Common myeloid progenitor, CD34-positive (primary cell): ENCODE measurements around the gene TRIOBP.
"Not testable (repeated sequence)": the region's sequence is repeated elsewhere in the genome, so short reads cannot be mapped to it uniquely, and the experiment has no call there.

Experiments
- CTCF ChIA-PET: fragments of 350-600 bp; sonication (Branson Sonifier 250); formaldehyde crosslinking; loops from one replicate; lab custom pipeline; 2021; ENCODE audit warnings: antibody characterized with exemption; lab: Charles Lee
- POLR2A ChIA-PET: fragments of 350-600 bp; sonication (Branson Sonifier 250); formaldehyde crosslinking; loops from one replicate; lab custom pipeline; 2021; ENCODE audit warnings: antibody characterized with exemption; lab: Charles Lee
- DNase-seq, 3 donors: peaks; one replicate each; pipeline versions ENCODE4 v3.0.0 to v3.0.0-alpha.2; 2013
- H3K27ac ChIP-seq, 2 experiments: 1 replicate in 1 of 2; 2 replicates in 1 of 2; pipeline ENCODE4 v1.7.0; 2013; ENCODE audit warnings: inconsistent platforms in 2 of 2, low read length in 2 of 2, mild to moderate bottlenecking in 2 of 2, low read depth in 1 of 2, moderate library complexity in 1 of 2; ENCODE audit not compliant: severe bottlenecking in 2 of 2, insufficient read depth in 1 of 2, poor library complexity in 1 of 2
- H3K27me3 ChIP-seq, 5 experiments: replicated peaks in 2 of 5; 1 replicate in 3 of 5; 2 replicates in 2 of 5; pipeline versions ENCODE4 v1.6.1 to v1.7.0; 2013; ENCODE audit warnings: low read length in 4 of 5, mild to moderate bottlenecking in 2 of 5, moderate library complexity in 2 of 5, inconsistent platforms in 1 of 5; ENCODE audit not compliant: insufficient read depth in 5 of 5, control insufficient read depth in 4 of 5
- H3K36me3 ChIP-seq, 4 experiments: 1 replicate in 2 of 4; 2 replicates in 2 of 4; pipeline versions ENCODE4 v1.6.1 to v1.7.0; 2013; ENCODE audit warnings: low read length in 3 of 4, control low read depth in 1 of 4, mild to moderate bottlenecking in 1 of 4; ENCODE audit not compliant: control insufficient read depth in 4 of 4, insufficient read depth in 4 of 4
- H3K4me1 ChIP-seq, 4 experiments: 1 replicate in 3 of 4; 2 replicates in 1 of 4; pipeline versions ENCODE4 v1.6.1 to v1.7.1; 2013; ENCODE audit warnings: low read length in 3 of 4, mild to moderate bottlenecking in 3 of 4, control low read depth in 1 of 4, inconsistent platforms in 1 of 4, moderate library complexity in 1 of 4; ENCODE audit not compliant: control insufficient read depth in 4 of 4, insufficient read depth in 4 of 4; ENCODE audit errors: control extremely low read depth in 1 of 4
- H3K4me3 ChIP-seq, 7 experiments: 1 replicate in 4 of 7; 2 replicates in 3 of 7; pipeline versions ENCODE4 v1.5.1 to v1.7.0; 2013; ENCODE audit warnings: mild to moderate bottlenecking in 7 of 7, low read length in 6 of 7, moderate library complexity in 6 of 7, inconsistent platforms in 2 of 7, low read depth in 2 of 7, control low read depth in 1 of 7; ENCODE audit not compliant: insufficient read depth in 4 of 7, control insufficient read depth in 1 of 7; ENCODE audit errors: extremely low read depth in 1 of 7
- H3K9me3 ChIP-seq, 5 experiments: 1 replicate in 4 of 5; 2 replicates in 1 of 5; pipeline versions ENCODE4 v1.6.1 to v1.7.1; 2013; ENCODE audit warnings: low read length in 4 of 5, mild to moderate bottlenecking in 2 of 5, inconsistent platforms in 1 of 5, low read depth in 1 of 5, moderate library complexity in 1 of 5; ENCODE audit not compliant: control insufficient read depth in 4 of 5, insufficient read depth in 2 of 5; ENCODE audit errors: control extremely low read depth in 1 of 5
- WGBS: methylation state at CpG from one replicate; pipeline ENCODE4 v1.1.5; 2013; ENCODE audit not compliant: insufficient coverage; 5-methylcytosine and 5-hydroxymethylcytosine counted together

TRIOBP gene

DNA sequence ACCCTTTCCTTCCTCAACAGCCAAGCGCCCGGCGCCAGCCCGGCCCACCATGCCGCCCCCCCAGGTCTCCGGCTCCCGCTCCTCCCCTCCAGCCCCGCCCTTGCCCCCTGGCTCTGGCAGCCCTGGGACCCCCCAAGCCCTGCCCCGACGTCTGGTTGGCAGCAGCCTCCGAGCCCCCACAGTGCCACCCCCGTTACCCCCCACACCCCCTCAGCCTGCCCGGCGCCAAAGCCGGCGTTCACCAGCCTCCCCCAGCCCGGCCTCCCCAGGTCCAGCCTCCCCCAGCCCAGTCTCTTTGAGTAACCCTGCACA lies 41.6 kb upstream of the TRIOBP start:
- Histone ChIP-seq H3K4me3 (no peak overlapping the region), H3K4me1 (peaks cover 10 to 23% (median 22%) of the 10 kb centered on the region in 4 experiments), H3K9me3 (no peaks in the 10 kb centered on the region), H3K27me3 (no peaks in the 10 kb centered on the region), H3K27ac (no peak overlapping the region), H3K36me3 (peaks cover 4 to 32% (median 19%) of the 10 kb centered on the region in 4 experiments)
- ChIA-PET CTCF (interaction anchor here (1.0 to 39.6 kb wide), 3 partner anchors 18 to 50 kb away, joined by 3 to 672 read pairs (median 494); partner anchors contain the start of genes LGALS1, NOL12 and SH3BP1), POLR2A (no interaction called here)
- 89% methylated on average over 4 of the region's 17 CpGs for WGBS
- DNase-seq: no peak

- H3K4me3 ChIP-seq: not testable (repeated sequence)
Observed at GRCh38 chr22:37656583-37656982, 40.3 kb upstream of the TRIOBP start.

DNA sequence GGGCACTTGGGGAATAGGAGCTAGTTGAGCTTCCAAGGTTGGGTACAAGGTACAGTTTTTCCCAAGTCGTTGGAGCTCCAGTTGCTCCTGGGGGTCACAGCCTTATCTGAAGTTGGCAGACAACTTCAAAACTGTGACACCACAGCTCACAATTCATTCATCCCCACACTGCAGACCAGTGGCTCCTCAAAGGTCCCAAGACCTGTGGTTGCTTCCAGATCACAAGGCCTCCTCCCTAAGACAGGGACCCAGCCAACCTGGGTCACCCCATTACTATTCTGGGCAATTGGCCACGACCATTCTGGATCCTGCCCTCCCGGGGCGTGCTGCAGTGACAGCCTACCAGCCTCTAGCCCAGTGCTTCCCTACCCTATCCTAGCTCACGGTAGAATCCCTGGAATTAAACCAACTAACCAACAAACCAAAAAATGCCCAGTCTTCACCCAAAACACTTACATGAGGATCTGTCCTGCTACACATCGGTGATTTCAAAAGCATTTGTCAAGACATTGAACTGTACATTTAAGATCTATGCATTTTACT lies 39.2 kb upstream of the TRIOBP start:
- no peaks in the 10 kb centered on the region for H3K9me3 ChIP-seq
- POLR2A ChIA-PET: interaction anchor here (0.8 to 1.5 kb wide), 6 partner anchors 14 to 148 kb away, joined by 3 to 4 read pairs (median 4); partner anchors contain the start of gene GGA1
- peaks cover 13 to 38% (median 37%) of the 10 kb centered on the region in 4 experiments for H3K4me1 ChIP-seq
- CTCF ChIA-PET: interaction anchor here (0.9 to 39.6 kb wide), 5 partner anchors 20 to 50 kb away, joined by 3 to 672 read pairs (median 5); partner anchors contain the start of genes LGALS1, NOL12 and SH3BP1
- H3K27ac ChIP-seq: peak overlapping the region; percentile 13 to 79
- 17% methylated on average over 4 of the region's 6 CpGs for WGBS
- H3K27me3 ChIP-seq: no peaks in the 10 kb centered on the region
- peaks cover 2 to 36% (median 11%) of the 10 kb centered on the region in 4 experiments for H3K36me3 ChIP-seq
- DNase-seq: peak in 1 of 3 donors; percentile 28
- peak overlapping the region in 6 of 7 experiments; percentile 36 to 85 (median 72) for H3K4me3 ChIP-seq

More at GRCh38 chr22:37656583-37656982, 40.3 kb upstream of the TRIOBP start:
- H3K27me3 ChIP-seq, POLR2A ChIA-PET, H3K9me3 ChIP-seq, H3K27ac ChIP-seq, DNase-seq: not testable (repeated sequence)
- WGBS: 100% methylated on average over 4 of the region's 4 CpGs
- Histone ChIP-seq H3K36me3 (peaks cover 2 to 30% (median 11%) of the 10 kb centered on the region in 4 experiments), H3K4me1 (peaks cover 13 to 37% (median 35%) of the 10 kb centered on the region in 4 experiments)
- CTCF ChIA-PET: interaction anchor here (25.2 to 39.6 kb wide), 2 partner anchors 19 to 21 kb away, joined by 494 to 672 read pairs; partner anchors contain the start of genes LGALS1, NOL12 and SH3BP1

- H3K4me1 ChIP-seq: peaks cover 13 to 38% (median 37%) of the 10 kb centered on the region in 4 experiments
- H3K27me3 ChIP-seq: no peaks in the 10 kb centered on the region
- H3K36me3 ChIP-seq: peaks cover 2 to 33% (median 7%) of the 10 kb centered on the region in 4 experiments
- WGBS: 0% methylated on average over 80 of the region's 101 CpGs
- H3K4me3 ChIP-seq: peak within 1 kb of the TSS; percentile 37 to 85 (median 70)
- H3K9me3 ChIP-seq: no peaks in the 10 kb centered on the region
- H3K27ac ChIP-seq: peak within 1 kb of the TSS; percentile 13 to 79
- POLR2A ChIA-PET: interaction anchor here (0.8 to 1.5 kb wide), 8 partner anchors 13 to 147 kb away, joined by 3 to 5 read pairs (median 4); partner anchors contain the start of gene GGA1
- peak; percentile 100 for DNase-seq
- CTCF ChIA-PET: interaction anchor here (0.9 to 39.6 kb wide), 8 partner anchors 19 to 77 kb away, joined by 3 to 672 read pairs (median 4); partner anchors contain the start of genes LGALS1, NOL12 and SH3BP1
Observed at GRCh38 chr22:37658133-37659065, 38.4 kb upstream of the TRIOBP start, which contains the start of gene PDXP. Gene PDXP, plus strand, starts transcription at chr22:37658723. Its CDS starts 60 bp downstream, at chr22:37658783.

- Histone ChIP-seq H3K4me3 (peak overlapping the region; percentile 37 to 85 (median 69)), H3K4me1 (peaks cover 13 to 38% (median 37%) of the 10 kb centered on the region in 4 experiments)
- POLR2A ChIA-PET: interaction anchor here (1.0 to 1.5 kb wide), 5 partner anchors 14 to 51 kb away, joined by 3 to 5 read pairs (median 4); partner anchors contain the start of gene GGA1
Observed at GRCh38 chr22:37659066-37659896, 37.6 kb upstream of the TRIOBP start.

More at GRCh38 chr22:37659066-37659896, 37.6 kb upstream of the TRIOBP start:
- Histone ChIP-seq H3K27me3 (no peaks in the 10 kb centered on the region), H3K36me3 (peaks cover 0 to 26% (median 3%) of the 10 kb centered on the region in 4 experiments), H3K9me3 (no peaks in the 10 kb centered on the region), H3K27ac (peak overlapping the region in 1 of 2 experiments; percentile 60)
- DNase-seq: peak in 2 of 3 donors; percentile 61 to 65
- CTCF ChIA-PET: interaction anchor here (0.8 to 39.6 kb wide), 7 partner anchors 18 to 76 kb away, joined by 3 to 672 read pairs (median 4); partner anchors contain the start of genes LGALS1, NOL12 and SH3BP1
- 4% methylated on average over 59 of the region's 68 CpGs for WGBS
